Measurements from ENCODE around the gene CTCFL.

CTCFL gene

GRCh38 chr20:57470212-57470522 lies 54.8 kb downstream of the CTCFL start:
- TF ChIP-seq CTCF (IDR thresholded peaks at IDR 0.05; ENCODE audit: borderline replicate concordance, control extremely low read depth, extremely low read depth, insufficient read depth, missing control alignments) = no peak
- in situ Hi-C loops (cut with MboI; ENCODE audit: low sequenced_read_pairs, unreplicated experiment) = loop anchor here (10.0 kb wide), 1 partner anchor 75 kb away; the partner anchor contains the start of gene RBM38
- no peak for DNase-seq (ENCODE audit: low spot score)

- in situ Hi-C loops (cut with MboI; ENCODE audit: low sequenced_read_pairs, unreplicated experiment) = loop anchor here (10.0 kb wide), 1 partner anchor 75 kb away; the partner anchor contains the start of gene RBM38
- DNase-seq (ENCODE audit: low spot score) = no peak
- TF ChIP-seq CTCF (IDR thresholded peaks at IDR 0.05; ENCODE audit: borderline replicate concordance, control extremely low read depth, extremely low read depth, insufficient read depth, missing control alignments) = no peak
Measured at GRCh38 chr20:57469418-57470211, 55.3 kb downstream of the CTCFL start.

GRCh38 chr20:57468523-57469417 lies 56.2 kb downstream of the CTCFL start:
- in situ Hi-C loops (cut with MboI; ENCODE audit: low sequenced_read_pairs, unreplicated experiment) = no loop called here
- TF ChIP-seq CTCF (IDR thresholded peaks at IDR 0.05; ENCODE audit: borderline replicate concordance, control extremely low read depth, extremely low read depth, insufficient read depth, missing control alignments) = no peak
- DNase-seq (ENCODE audit: low spot score) = no peak

GRCh38 chr20:57467742-57468141 lies 57.2 kb downstream of the CTCFL start:
- in situ Hi-C loops (cut with MboI; ENCODE audit: low sequenced_read_pairs, unreplicated experiment) = no loop called here
- no peak for TF ChIP-seq CTCF (IDR thresholded peaks at IDR 0.05; ENCODE audit: borderline replicate concordance, control extremely low read depth, extremely low read depth, insufficient read depth, missing control alignments)
- no peak for DNase-seq (ENCODE audit: low spot score)

- no peak for DNase-seq (ENCODE audit: low spot score)
- TF ChIP-seq CTCF (IDR thresholded peaks at IDR 0.05; ENCODE audit: borderline replicate concordance, control extremely low read depth, extremely low read depth, insufficient read depth, missing control alignments) = no peak
- in situ Hi-C loops (cut with MboI; ENCODE audit: low sequenced_read_pairs, unreplicated experiment) = no loop called here
Measured at GRCh38 chr20:57465943-57466342, 59.0 kb downstream of the CTCFL start.

- DNase-seq (ENCODE audit: low spot score) = no peak
- in situ Hi-C loops (cut with MboI; ENCODE audit: low sequenced_read_pairs, unreplicated experiment) = no loop called here
- no peak for TF ChIP-seq CTCF (IDR thresholded peaks at IDR 0.05; ENCODE audit: borderline replicate concordance, control extremely low read depth, extremely low read depth, insufficient read depth, missing control alignments)
Measured at GRCh38 chr20:57465486-57465885, 59.5 kb downstream of the CTCFL start.

Data from GM13976 (cell line).